GM21367 (cell line): ENCODE data around the gene AKAP12.
A peak's percentile ranks its signal among the peaks of the same experiment; 100 is the strongest.
"Not testable (repeated sequence)": the region's sequence is repeated elsewhere in the genome, so short reads cannot be mapped to it uniquely, and the experiment has no call there.

Experiments used
- ATAC-seq: cut with Tn5 transposase; IDR thresholded peaks from one replicate; pipeline ENCODE4 v1.9.1; 2021; ENCODE audit not compliant: unreplicated experiment

Gene AKAP12

GRCh38 chr6:151376440-151376839, 136.7 kb downstream of the AKAP12 start:
- no peak for ATAC-seq

DNA sequence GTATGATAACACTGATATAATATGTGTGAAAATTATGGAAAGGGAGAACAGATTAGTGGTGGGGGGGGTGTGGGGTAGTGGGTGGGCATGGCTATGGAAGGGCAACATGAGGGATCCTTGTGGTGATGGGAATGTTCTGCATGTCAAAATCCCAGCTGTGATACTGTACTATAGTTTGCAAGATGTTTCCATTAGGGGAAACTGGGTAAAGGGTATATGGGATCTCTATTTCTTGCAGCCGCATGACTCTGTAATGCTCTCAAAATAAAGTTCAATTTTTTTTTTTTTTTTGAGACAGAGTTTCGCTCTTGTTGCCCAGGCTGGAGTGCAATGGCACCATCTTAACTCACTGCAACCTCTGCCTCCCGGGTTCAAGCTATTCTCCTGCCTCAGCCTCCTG, 137.3 kb downstream of the AKAP12 start:
- ATAC-seq: no peak

DNA sequence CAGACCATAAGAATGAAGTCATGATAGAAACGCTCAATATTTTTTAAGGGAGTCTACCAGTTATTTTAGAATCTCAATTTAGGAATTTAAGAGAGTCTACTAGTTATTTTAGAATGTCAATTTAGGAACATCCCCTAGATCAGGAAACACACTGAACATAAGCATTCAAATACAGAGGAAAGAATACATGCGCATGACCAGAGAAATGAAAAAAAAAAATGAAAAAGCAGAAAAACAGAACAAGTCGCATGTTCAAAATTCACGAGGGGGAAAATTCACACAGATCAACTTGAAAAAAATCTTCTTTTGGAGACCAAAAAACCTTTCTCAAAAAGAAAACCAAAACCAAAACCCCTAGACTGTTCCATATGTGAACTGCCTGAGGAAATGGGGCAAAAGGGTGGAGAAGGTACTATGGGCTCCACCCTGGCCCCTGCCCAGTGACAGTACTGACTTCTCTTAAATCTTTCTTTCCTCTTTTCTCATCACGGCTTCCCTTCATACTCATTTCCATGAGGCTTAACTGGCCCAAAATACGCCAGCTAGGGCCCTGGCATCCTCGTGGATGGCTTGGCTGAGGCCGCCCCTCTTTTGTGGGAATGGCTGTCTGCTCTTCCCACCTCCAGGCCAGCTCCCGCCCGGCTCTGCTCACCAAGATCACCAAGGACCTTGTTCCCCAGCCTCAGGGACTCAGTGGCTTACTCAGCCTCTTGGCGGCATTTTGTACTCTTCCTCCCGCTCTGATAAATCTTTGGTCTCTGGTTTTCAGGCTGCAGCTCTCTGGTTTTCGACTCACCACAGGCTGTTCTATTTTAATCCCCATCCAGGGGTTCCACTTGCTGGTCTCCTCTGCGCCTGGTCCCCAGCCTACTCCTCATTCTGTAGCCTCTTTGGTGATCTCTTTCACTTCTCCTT, 140.4 kb downstream of the AKAP12 start:
- peak; percentile 52 for ATAC-seq

- ATAC-seq: no peak
These were observed 141.1 kb downstream of the AKAP12 start for GRCh38 chr6:151380848-151381205.

GRCh38 chr6:151381722-151382121, 142.0 kb downstream of the AKAP12 start:
- no peak for ATAC-seq

DNA sequence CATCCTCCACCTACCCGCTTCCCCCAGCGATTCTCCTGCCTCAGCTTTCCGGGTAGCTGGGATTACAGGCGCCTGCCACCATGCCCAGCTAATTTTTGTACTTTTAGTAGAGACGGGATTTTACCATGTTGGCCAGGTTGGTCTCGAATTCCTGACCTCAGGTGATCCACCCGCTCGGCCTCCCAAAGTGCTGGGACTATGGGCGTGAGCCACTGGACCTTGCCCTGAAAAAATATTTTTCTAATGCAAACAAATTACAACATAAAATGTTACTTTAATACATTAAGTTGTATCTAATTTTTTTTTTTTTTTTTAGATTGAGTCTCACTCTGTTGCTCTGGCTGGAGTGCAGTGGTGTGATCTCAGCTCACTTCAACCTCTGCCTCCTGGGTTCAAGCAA, 142.9 kb downstream of the AKAP12 start:
- not testable (repeated sequence) for ATAC-seq

DNA sequence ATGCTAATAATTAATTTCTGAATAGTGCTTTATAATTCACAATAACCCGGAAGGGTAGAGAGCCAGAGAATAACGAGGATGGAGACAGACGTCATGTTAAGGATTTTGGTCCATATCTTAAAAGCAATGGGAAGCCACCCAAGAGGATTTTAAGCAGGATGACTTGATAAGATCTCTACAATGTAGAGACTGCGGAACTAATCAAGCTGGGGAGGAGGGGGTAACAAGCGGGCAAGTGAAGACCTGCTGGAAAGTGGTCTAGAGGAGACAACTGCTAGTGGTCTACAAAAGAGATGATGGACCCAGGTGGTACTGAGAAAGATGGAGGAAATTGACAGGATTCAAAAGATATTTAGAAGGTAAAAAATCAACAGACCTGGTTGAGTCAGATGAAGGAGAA, 144.4 kb downstream of the AKAP12 start:
- no peak for ATAC-seq

- ATAC-seq: no peak
These were observed 145.4 kb downstream of the AKAP12 start for GRCh38 chr6:151385177-151385576.

GRCh38 chr6:151387175-151387970, 147.6 kb downstream of the AKAP12 start:
- ATAC-seq: no peak

GRCh38 chr6:151388236-151388635, 148.5 kb downstream of the AKAP12 start:
- no peak for ATAC-seq

DNA sequence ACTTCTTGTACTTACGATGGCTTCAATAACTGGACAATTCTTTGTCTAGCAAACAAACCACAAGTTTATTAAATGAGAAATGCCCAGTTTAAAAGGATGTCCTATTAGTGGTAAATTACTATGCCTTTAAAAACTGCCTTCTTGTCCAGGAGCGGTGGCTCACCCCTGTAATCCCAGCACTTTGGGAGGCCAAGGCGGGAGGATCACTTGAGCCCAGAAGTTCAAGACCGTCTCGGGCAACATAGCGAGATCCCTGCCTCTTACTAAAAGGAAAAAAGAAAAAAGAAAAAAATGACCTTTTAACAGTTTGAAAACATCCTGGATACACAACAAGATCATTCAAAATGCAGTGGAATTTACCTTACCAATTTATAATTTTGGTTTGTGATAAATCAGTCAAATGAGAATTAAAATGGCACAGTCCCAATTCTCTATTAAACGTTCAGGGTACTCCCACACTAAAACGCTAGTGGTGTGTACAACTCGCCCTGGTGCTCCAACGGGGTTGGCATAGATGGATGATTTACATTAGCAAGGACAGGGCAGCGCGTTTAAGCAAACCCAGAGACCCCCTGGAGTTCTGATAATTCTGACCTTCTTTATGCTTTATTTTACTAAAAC, 149.3 kb downstream of the AKAP12 start:
- ATAC-seq: no peak

DNA sequence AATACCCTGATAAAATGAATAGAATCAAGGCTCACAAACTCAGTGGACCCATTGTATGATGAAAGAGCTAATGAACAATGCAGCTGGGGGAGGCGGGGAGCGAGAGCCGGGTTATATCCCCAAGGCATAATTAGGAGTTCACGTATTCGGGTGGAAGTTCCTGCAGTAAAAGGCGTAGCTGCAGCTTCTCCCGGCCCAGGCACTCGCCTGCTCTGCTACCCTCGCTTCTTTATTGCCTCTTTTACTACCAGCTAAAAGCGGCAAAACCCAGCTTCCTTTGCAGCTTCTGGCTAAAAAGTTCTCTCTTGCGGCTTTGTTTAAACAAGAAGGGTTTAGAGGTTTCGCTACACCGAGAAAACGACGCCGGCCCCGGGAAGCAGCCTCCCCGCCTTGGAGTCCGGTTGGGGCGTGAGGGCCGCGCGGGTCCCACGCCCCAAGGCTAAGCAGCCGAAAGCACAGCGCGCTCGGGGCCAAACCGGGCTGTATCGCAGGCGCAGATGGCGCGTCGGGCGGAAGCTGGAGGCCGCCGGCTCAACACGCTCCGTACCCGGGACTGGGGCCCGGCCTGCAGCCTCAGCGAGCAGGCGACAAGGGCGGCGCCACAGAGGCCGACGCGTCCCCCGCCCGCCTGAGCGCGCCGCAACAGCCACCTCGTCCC, 150.0 kb downstream of the AKAP12 start:
- ATAC-seq: peak; percentile 61

DNA sequence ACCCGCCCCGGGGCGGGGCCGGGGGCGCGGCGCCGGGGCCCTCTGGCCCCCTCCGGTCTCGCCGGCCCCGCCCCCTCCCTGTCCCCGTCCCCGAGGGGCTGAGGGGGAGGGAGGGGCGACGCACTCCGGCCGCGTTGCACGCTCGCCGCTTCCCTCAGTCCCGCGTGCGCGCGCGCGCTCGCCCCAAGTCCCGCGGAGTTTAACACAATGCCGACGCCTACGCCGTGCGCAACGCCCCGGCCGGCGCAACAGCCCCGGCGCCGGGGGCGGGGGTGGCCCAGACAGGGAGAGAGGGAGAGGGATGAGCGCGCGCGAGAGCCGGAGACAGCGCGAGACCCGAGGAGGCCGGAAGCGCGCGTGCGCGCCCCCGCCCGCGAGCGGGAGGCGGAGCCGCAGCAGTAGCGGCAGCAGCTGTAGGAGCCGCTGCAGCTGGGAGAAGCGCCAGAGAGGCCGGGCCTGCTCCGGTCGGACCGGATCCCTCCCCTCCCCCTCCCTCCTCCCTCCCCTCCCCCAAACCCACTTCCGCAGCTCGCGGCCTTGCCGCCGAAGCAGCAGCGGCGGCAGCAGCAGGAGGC, 150.6 kb downstream of the AKAP12 start:
- peak; percentile 77 for ATAC-seq

GRCh38 chr6:151390851-151391470, 151.2 kb downstream of the AKAP12 start:
- ATAC-seq: peak; percentile 0

GRCh38 chr6:151391471-151392413, 152.0 kb downstream of the AKAP12 start, which contains the start of gene ZBTB2:
Gene ZBTB2 (minus strand): TSS chr6:151391559. CDS start chr6:151373637, 17,922 bp downstream.
- peak; percentile 9 for ATAC-seq

GRCh38 chr6:151392427-151392826, 152.7 kb downstream of the AKAP12 start:
- ATAC-seq: no peak

GRCh38 chr6:151393410-151393809, 153.6 kb downstream of the AKAP12 start:
- no peak for ATAC-seq

DNA sequence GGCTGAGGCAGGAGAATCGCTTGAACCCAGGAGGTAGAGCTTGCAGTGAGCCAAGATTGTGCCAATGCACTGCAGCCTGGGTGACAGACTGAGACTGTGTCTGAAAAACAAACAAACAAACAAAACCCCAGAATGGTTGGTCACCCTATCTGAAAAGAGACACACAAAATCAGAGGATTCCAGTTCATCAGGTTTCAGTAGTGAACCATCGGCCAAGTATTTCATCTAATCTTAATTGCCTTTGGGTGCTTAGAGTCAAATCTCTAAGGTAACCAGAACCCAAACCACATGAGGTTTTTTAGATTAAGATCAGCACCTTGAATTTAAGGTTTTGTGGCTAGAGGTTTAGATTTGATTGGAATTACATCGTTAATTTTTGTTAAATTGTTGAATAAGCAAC, 159.9 kb downstream of the AKAP12 start:
- no peak for ATAC-seq

GRCh38 chr6:151400473-151400872, 160.7 kb downstream of the AKAP12 start:
- no peak for ATAC-seq
